Measurements from ENCODE around the gene CRISPLD2.

The CRISPLD2 gene

DNA sequence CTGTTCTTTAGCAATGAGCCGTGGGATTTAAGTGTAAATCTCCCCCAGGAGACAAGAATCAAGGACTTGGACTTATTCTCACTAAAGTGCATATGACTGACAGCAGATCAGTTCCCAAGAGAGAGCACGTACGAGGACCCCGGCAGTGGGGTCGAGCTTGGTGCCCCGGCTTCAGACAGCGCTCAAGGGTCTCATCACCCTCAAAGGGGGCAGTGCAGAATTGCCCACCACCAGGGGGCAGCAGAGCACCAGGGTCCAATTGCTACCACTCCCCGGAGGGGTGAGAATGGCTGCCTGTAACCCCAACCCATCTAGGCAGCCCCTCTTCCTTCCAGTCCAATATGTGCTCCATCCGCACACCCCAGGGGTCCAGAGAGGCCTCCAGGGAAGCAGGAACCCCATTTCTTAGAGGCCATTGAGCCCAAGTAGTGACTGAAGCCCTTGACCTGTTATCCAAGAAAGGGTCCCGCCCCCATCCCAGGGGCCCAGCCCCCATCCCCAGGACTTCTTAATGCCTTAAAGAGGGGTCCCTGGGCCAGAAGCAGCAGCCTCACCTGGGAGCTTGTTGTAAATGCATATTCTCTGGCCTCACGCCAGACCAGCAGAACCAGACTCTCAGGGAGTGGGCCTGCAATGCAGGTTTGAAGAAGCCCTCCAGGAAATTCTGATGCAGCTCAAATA, 105.4 kb downstream of the CRISPLD2 start:
- no peak overlapping the region for H3K4me3 ChIP-seq (ENCODE audit: low read length)
- peak; percentile 15 for DNase-seq (ENCODE audit: low read depth)
- peak; percentile 80 for TF ChIP-seq CTCF (conservative IDR thresholded peaks at IDR 0.05; ENCODE audit: low read length)

- H3K4me3 ChIP-seq (ENCODE audit: low read length) = no peak overlapping the region
- DNase-seq (ENCODE audit: low read depth) = no peak
- TF ChIP-seq CTCF (conservative IDR thresholded peaks at IDR 0.05; ENCODE audit: low read length) = no peak
These were observed 106.1 kb downstream of the CRISPLD2 start for GRCh38 chr16:84925773-84926372.

DNA sequence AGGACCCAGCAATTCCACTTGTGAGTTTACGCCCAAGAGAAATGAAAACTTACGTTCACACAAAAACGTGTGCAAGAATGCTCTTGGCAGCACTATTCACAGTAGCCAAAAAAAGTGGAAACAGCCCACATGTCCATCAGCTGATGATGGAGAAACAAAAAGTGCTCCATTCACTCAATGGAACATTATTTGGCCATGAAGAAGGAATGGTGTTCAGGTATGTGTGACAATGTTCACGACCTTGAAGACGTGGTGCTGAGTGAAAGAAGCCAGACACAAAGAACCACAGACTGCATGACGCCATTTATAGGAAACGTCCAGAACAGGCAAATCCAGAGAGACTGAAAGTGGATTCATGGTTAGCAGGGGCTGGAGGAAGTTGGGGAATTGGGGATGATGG, 106.7 kb downstream of the CRISPLD2 start:
- no peak for DNase-seq (ENCODE audit: low read depth)
- TF ChIP-seq CTCF (conservative IDR thresholded peaks at IDR 0.05; ENCODE audit: low read length) = no peak
- H3K4me3 ChIP-seq (ENCODE audit: low read length) = no peak overlapping the region

DNA sequence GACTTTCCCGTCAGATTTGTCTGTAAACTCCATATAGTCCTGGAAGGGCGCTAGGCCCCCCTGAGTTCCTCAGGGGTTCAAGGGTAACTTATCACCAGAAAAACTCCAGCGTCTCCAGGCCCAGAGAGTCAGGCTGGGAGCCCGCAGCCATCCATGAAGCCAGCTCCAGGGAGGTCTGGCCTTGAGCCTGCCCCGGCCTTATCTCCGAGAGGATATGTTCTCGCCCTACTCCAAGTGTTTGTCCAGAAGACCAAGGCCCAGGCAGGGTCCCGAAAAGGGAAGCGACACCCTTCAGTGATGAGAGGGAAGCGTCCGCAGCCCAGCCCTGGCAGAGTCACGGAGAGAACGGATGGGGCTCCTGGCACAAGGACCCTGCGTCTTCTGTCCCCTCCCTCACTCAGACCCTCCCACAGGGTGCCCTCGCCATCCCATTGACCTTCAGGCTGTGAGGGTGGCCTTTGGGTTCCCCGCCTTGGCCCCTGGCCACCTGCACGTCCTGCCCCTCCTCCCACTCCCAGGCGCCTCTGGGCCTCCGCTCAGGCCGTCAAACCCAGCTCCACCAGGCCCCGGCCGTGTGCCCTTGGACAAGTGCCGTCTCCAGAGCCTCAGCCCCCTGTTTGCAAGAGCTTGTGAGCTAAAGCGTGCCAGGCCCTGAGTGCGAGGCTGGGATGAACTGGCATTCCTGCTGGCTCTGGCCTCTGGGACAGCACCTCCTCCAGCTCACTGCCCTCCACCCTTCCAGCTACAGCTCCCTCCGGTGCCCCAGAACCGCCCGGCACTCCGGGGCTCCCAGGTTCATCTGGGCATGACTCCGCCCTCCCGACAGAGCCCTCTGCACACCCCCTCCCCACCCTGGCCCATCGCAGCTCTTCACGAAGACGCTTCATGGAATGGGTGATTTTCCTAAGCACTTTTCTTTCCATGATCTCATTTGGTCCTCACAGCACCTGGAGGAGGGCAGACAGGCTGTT, 108.1 kb downstream of the CRISPLD2 start:
- DNase-seq (ENCODE audit: low read depth) = no peak
- TF ChIP-seq CTCF (conservative IDR thresholded peaks at IDR 0.05; ENCODE audit: low read length) = no peak
- no peak overlapping the region for H3K4me3 ChIP-seq (ENCODE audit: low read length)

DNA sequence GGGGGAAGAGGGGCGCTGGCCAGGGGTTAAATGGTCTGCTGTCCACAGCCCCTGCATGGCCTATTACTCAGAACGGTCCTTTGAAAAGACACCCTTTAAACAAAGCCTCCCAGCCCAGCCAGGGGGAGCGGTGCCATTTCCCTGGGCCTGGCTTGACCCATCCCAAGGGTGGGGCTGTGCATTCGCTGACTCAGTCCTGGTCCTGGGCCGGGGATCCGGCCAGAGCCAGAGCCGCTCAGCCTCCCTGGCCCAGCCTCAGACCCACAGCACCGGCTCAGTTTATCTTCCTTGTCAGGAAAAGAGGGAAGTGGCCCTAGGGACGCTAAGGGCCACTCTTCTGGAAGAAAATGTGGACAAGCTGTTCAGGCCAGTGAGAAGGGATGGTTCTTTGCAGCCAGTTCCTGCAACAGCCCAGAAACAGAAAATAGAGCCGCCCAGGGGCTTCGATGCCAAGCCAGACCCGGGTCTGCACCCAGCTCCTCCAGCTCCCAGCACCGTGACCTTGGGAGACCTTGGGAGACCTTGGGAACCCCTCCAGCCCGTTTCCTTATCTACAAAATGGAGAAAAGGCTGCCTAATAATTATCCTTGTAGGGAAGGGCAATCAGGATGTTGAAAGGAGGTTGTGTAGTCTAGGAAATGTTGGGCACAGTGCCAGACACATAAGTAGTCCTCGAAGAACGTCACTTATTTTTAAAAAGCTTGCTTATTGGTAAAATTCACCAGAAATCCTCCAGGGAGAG, 109.1 kb downstream of the CRISPLD2 start:
- DNase-seq (ENCODE audit: low read depth) = peak; percentile 49
- no peak overlapping the region for H3K4me3 ChIP-seq (ENCODE audit: low read length)
- no peak for TF ChIP-seq CTCF (conservative IDR thresholded peaks at IDR 0.05; ENCODE audit: low read length)

GRCh38 chr16:84929421-84930297, 109.9 kb downstream of the CRISPLD2 start:
- no peak for TF ChIP-seq CTCF (conservative IDR thresholded peaks at IDR 0.05; ENCODE audit: low read length)
- DNase-seq (ENCODE audit: low read depth) = no peak
- H3K4me3 ChIP-seq (ENCODE audit: low read length) = no peak overlapping the region
